K562 (cell line): ENCODE data around the gene SCFD1. TPM values are rescaled to one million over a fixed set of nuclear protein-coding genes. Genes with fewer than 3 reads are reported as not detected.

Source experiments
- ATAC-seq: fragments of 200-7000 bp; cut with Tn5 transposase; 3 replicates; pipeline ENCODE4 v1.9.1; 2020; ENCODE audit warnings: moderate library complexity
- BruUV-seq: library from RNA; stranded (reverse); fragments of 400-500 nt; replicated peaks from 2 replicates; lab custom pipeline; 2021; lab: Mats Ljungman, UMichigan
- CTCF ChIA-PET: fragments of 300-600 bp; formaldehyde crosslinking; extraction: SDS; loops from one replicate; lab custom pipeline; 2021; ENCODE audit warnings: low intra/inter-chr PET ratio; lab: Yijun Ruan, JAX
- POLR2A ChIA-PET: fragments of 300-600, 350-650 bp; sonication (Branson Sonifier 250); formaldehyde crosslinking; extraction: SDS; loops from one replicate; lab custom pipeline; 2021; ENCODE audit warnings: antibody characterized with exemption, inconsistent platforms; lab: Yijun Ruan, JAX
- DNase-seq, 4 experiments: peaks; one replicate each; pipeline versions ENCODE4 v3.0.0 to v3.0.0-alpha.2; 2011 to 2018; ENCODE audit warnings: low spot score in 3 of 4, mixed read lengths in 3 of 4; ENCODE audit errors: extremely low read depth in 1 of 4
- FAIRE-seq: peaks from 2 replicates; lab custom pipeline; 2011; peaks lifted over from hg19 to GRCh38; lab: Jason Lieb, UNC
- H2AFZ ChIP-seq: 2 replicates; pipeline ENCODE4 v1.6.0; 2011; ENCODE audit warnings: low read depth, low read length, control low read depth, inconsistent platforms
- H3K27ac ChIP-seq: fragments of 200-600 bp; 3 replicates; pipeline ENCODE4 v1.8.0; 2011; ENCODE audit warnings: low read depth, mild to moderate bottlenecking, control low read depth, inconsistent platforms, low read length, moderate library complexity, mixed read lengths; ENCODE audit errors: extremely low read depth
- H3K27me3 ChIP-seq, 2 experiments: fragments of 300-600 bp in 1 of 2; 2 replicates in 1 of 2; 3 replicates in 1 of 2; pipeline versions ENCODE4 v1.6.0 to v1.8.0; 2011; ENCODE audit warnings: inconsistent platforms in 2 of 2, low read length in 2 of 2, mild to moderate bottlenecking in 1 of 2, mixed read lengths in 1 of 2, moderate library complexity in 1 of 2; ENCODE audit not compliant: control insufficient read depth in 2 of 2, insufficient read depth in 2 of 2
- H3K36me3 ChIP-seq: fragments of 300-600 bp; 3 replicates; pipeline ENCODE4 v1.8.0; 2011; ENCODE audit warnings: mild to moderate bottlenecking, low read length, inconsistent platforms; ENCODE audit not compliant: control insufficient read depth, insufficient read depth
- H3K4me1 ChIP-seq, 2 experiments: fragments of 200-600 bp in 1 of 2; replicated peaks in 1 of 2; 2 replicates in 1 of 2; 3 replicates in 1 of 2; pipeline versions ENCODE4 v1.5.1 to v1.8.0; 2011; ENCODE audit warnings: inconsistent platforms in 2 of 2, low read length in 2 of 2, mild to moderate bottlenecking in 1 of 2, mixed read lengths in 1 of 2, moderate library complexity in 1 of 2; ENCODE audit not compliant: control insufficient read depth in 2 of 2, insufficient read depth in 2 of 2
- H3K4me2 ChIP-seq: 2 replicates; pipeline ENCODE4 v1.6.1; 2011; ENCODE audit warnings: low read length, control low read depth, inconsistent platforms, mixed read lengths; ENCODE audit not compliant: insufficient read depth
- H3K4me3 ChIP-seq: fragments of 200-600 bp; sonication (generic), shearing (Covaris generic); 2 replicates; pipeline ENCODE4 v1.5.1; 2016; ENCODE audit warnings: control low read depth, inconsistent platforms
- H3K79me2 ChIP-seq: fragments of 200-600 bp; 3 replicates; pipeline ENCODE4 v1.8.0; 2011; ENCODE audit warnings: low read length, inconsistent platforms; ENCODE audit not compliant: control insufficient read depth, insufficient read depth
- H3K9ac ChIP-seq, 2 experiments: 2 replicates each; pipeline versions ENCODE4 v1.6.0 to v1.6.1; 2011; ENCODE audit warnings: low read depth in 2 of 2, low read length in 2 of 2, control low read depth in 1 of 2, inconsistent platforms in 1 of 2, mild to moderate bottlenecking in 1 of 2, mixed read lengths in 1 of 2; ENCODE audit not compliant: insufficient read depth in 1 of 2
- H3K9me1 ChIP-seq: one replicate; pipeline ENCODE4 v1.6.0; 2011; ENCODE audit warnings: inconsistent platforms, mild to moderate bottlenecking, low read length, moderate library complexity; ENCODE audit not compliant: control insufficient read depth, insufficient read depth
- H3K9me3 ChIP-seq: replicated peaks from 2 replicates; pipeline ENCODE4 v1.5.1; 2011; ENCODE audit warnings: low read depth, low read length, inconsistent platforms; ENCODE audit not compliant: control insufficient read depth, insufficient read depth
- H4K20me1 ChIP-seq: replicated peaks from 2 replicates; pipeline ENCODE4 v1.6.1; 2011; ENCODE audit warnings: low read length, inconsistent platforms, mixed read lengths; ENCODE audit not compliant: control insufficient read depth, insufficient read depth
- BDP1 ChIP-seq: IDR thresholded peaks from 3 replicates; pipeline ENCODE4 v1.6.1; 2011; ENCODE audit not compliant: insufficient read length, insufficient read depth
- BRD9 ChIP-seq: fragments of 450-650 bp; IDR thresholded peaks from 2 replicates; pipeline ENCODE4 v1.6.1; 2018; ENCODE audit warnings: low read depth; ENCODE audit not compliant: partially characterized antibody
- CBFB ChIP-seq: sonication (generic); formaldehyde crosslinking; IDR thresholded peaks from 2 replicates; pipeline ENCODE4 v1.4.0; 2020; ENCODE audit warnings: mild to moderate bottlenecking, missing genetic modification reagents
- CC2D1A ChIP-seq: fragments of 450-650 bp; IDR thresholded peaks from 2 replicates; pipeline ENCODE4 v1.6.1; 2017; ENCODE audit warnings: mild to moderate bottlenecking
- CEBPB ChIP-seq: fragments of 450-650 bp; IDR thresholded peaks from 2 replicates; pipeline ENCODE4 v1.6.1; 2016; ENCODE audit warnings: missing genetic modification characterization, missing compliant biosample characterization
- CEBPG ChIP-seq, 3 experiments: fragments of 200-800 bp in 1 of 3; sonication (Bioruptor generic) in 1 of 3; sonication (generic) in 1 of 3; formaldehyde crosslinking in 1 of 3; IDR thresholded peaks in 2 of 3; conservative IDR thresholded peaks in 1 of 3; 2 replicates each; pipeline versions ENCODE4 v1.6.1 to v1.8.0; 2016 to 2022; ENCODE audit warnings: missing compliant biosample characterization in 2 of 3, missing genetic modification characterization in 2 of 3, mild to moderate bottlenecking in 1 of 3, missing genetic modification reagents in 1 of 3
- E2F3 ChIP-seq: fragments of 250-450 bp; sonication (Bioruptor Pico); IDR thresholded peaks from 2 replicates; pipeline ENCODE4 v1.4.0; 2020; ENCODE audit warnings: mild to moderate bottlenecking
- HDAC6 ChIP-seq: IDR thresholded peaks from 2 replicates; pipeline ENCODE4 v1.6.1; 2012; ENCODE audit warnings: low read depth, mild to moderate bottlenecking, control low read depth, inconsistent platforms, low read length, moderate library complexity
- HDGF ChIP-seq: fragments of 450-650 bp; IDR thresholded peaks from 2 replicates; pipeline ENCODE4 v1.6.1; 2016
- HMGN3 ChIP-seq: IDR thresholded peaks from 2 replicates; pipeline ENCODE4 v1.6.1; 2011; ENCODE audit warnings: borderline replicate concordance, low read depth, mild to moderate bottlenecking, mixed read lengths, low read length; ENCODE audit not compliant: insufficient read length; ENCODE audit errors: extremely low read depth
- RHOXF2B ChIP-seq: fragments of 250-450 bp; sonication (Bioruptor Pico); conservative IDR thresholded peaks from 2 replicates; pipeline ENCODE4 v1.5.1; 2021
- TSC22D4 ChIP-seq: fragments of 450-650 bp; IDR thresholded peaks from 2 replicates; pipeline ENCODE4 v1.6.1; 2016; ENCODE audit warnings: missing genetic modification characterization, missing biosample characterization, control low read depth
- ZNF124 ChIP-seq: sonication (generic); formaldehyde crosslinking; IDR thresholded peaks from 2 replicates; pipeline ENCODE4 v1.8.1; 2022; ENCODE audit warnings: missing genetic modification reagents
- ZNF23 ChIP-seq: fragments of 250-450 bp; sonication (Bioruptor Pico); IDR thresholded peaks from 2 replicates; pipeline ENCODE4 v1.4.0; 2020; ENCODE audit warnings: mild to moderate bottlenecking
- ZNF778 ChIP-seq: fragments of 450-650 bp; formaldehyde crosslinking; IDR thresholded peaks from 2 replicates; pipeline ENCODE4 v1.4.0; 2020; ENCODE audit warnings: mild to moderate bottlenecking, moderate library complexity
- ZSCAN29 ChIP-seq: fragments of 450-650 bp; IDR thresholded peaks from 2 replicates; pipeline ENCODE4 v1.6.1; 2017
- WGBS: fragments of 100-300 bp; shearing (Covaris generic); methylation state at CpG from one replicate; pipeline ENCODE4 v1.1.6; 2016; ENCODE audit warnings: low coverage, mixed read lengths; ENCODE audit not compliant: insufficient coverage; ENCODE audit errors: missing lambda C conversion rate; 5-methylcytosine and 5-hydroxymethylcytosine counted together
- in situ Hi-C: fragments of 300-500 bp; cut with MboI; formaldehyde crosslinking; loops from 4 replicates; pipeline ENCODE4 v1.15.0; 2018; ENCODE audit warnings: inconsistent platforms, mixed read lengths
- intact Hi-C: fragments of 100-400 bp; cut with micrococcal nuclease; formaldehyde crosslinking; loops from 2 replicates; pipeline ENCODE4 v1.14.2; 2022
- polyA plus RNA-seq, 8 experiments: library from polyadenylated mRNA; depleted of rRNA in 4 of 8; stranded (reverse) in 5 of 8; unstranded in 3 of 8; fragments of >200 nt; fragmentation: Nextera tagmentation in 2 of 8; fragmentation: Illumina TruSeq in 1 of 8; extraction: Ambion mirVana in 2 of 8; extraction: Trizol in 1 of 8; gene quantifications; 2 replicates each; pipeline versions ENCODE4 v1.2.1 to v1.2.3, GENCODE V29; 2011 to 2014; ENCODE audit warnings: inconsistent platforms in 1 of 8, missing spikeins in 1 of 8
- total RNA-seq, 7 experiments: library from RNA; depleted of rRNA in 6 of 7; stranded (reverse); fragments of >200 nt in 6 of 7; fragmentation: Illumina TruSeq in 2 of 7; extraction: Trizol in 2 of 7; gene quantifications; 2 replicates each; pipeline versions ENCODE4 v1.2.1 to v1.2.3, GENCODE V29; 2011 to 2021; ENCODE audit warnings: low replicate concordance in 1 of 7
- TF ChIP-seq, protein P1 (sequence below): fragments of 250-450 bp; sonication (Bioruptor Pico); IDR thresholded peaks from 2 replicates; pipeline ENCODE4 v1.5.0; 2021; ENCODE audit warnings: mild to moderate bottlenecking, borderline replicate concordance
- TF ChIP-seq, protein P2 (sequence below), 2 experiments: fragments of 200-800 bp in 1 of 2; sonication (Bioruptor generic) in 1 of 2; sonication (generic) in 1 of 2; formaldehyde crosslinking in 1 of 2; IDR thresholded peaks in 1 of 2; conservative IDR thresholded peaks in 1 of 2; 2 replicates each; pipeline versions ENCODE4 v1.5.0 to v1.6.1; 2016 to 2020; ENCODE audit warnings: missing compliant biosample characterization in 1 of 2, missing genetic modification characterization in 1 of 2, missing genetic modification reagents in 1 of 2
- TF ChIP-seq, protein P3 (sequence below): fragments of 250-450 bp; sonication (Bioruptor Pico); IDR thresholded peaks from 2 replicates; pipeline ENCODE4 v1.5.0; 2021

SCFD1 gene
- total and polyA plus RNA-seq, 9 of the 15 experiments (the other 6 are each of a cell fraction or from before 2014, with no cell fraction given): 48.9 to 112 (median 75.2) TPM

DNA sequence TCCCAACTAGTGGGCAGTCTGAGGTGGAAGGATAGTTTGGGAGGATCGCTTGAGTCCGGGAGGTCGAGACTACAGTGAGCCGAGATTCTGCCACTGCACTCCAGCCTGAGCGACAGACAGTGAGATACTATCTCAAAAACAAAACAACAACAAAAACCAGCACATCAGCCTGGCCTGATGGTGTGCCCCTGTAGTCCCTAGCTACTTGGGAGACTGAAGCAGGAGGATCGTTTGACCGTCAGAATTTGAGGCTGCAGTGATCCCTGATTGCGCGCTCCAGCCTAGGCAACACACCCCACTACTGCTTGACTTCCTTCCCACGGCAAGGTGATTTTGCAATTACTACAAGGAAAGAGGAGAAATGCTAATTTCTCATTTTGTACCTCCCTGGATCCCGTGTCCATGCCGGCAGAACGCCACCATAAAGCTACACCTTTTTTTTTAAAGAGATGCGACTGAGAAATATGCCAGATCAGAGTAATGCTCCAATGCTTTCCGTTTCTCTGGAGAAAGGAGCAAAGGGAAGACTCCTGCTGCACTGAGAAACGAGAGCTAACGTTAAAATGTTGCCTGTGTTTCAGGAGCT lies 672 bp upstream of the SCFD1 start:
- Histone ChIP-seq H2AFZ (peak overlapping the region; percentile 94), H3K4me2 (peak overlapping the region; percentile 96), H3K27ac (peak overlapping the region; percentile 98), H4K20me1 (no peaks in the 10 kb centered on the region; the same call in 1 of the 2 replicates), H3K36me3 (peaks cover 28% of the 10 kb centered on the region), H3K4me3 (peak overlapping the region; percentile 79), H3K9me1 (no peaks in the 10 kb centered on the region), H3K9ac (peak overlapping the region; percentile 87 to 95), H3K9me3 (no peaks in the 10 kb centered on the region; the same call in 1 of the 2 replicates), H3K79me2 (peaks cover 45% of the 10 kb centered on the region), H3K27me3 (no peaks in the 10 kb centered on the region), H3K4me1 (peaks cover 0 to 9% of the 10 kb centered on the region in 2 experiments; a peak in 4 of 5 replicates)
- 0% methylated on average over 12 of the region's 17 CpGs for WGBS
- ATAC-seq: peak; percentile 54
- DNase-seq: peak in 2 of 4 experiments; percentile 6 to 43
- CTCF ChIA-PET: no interaction called here
- intact Hi-C loops (no loop called here), in situ Hi-C loops (no loop called here)
- BruUV-seq: TSS peak; percentile 96
- POLR2A ChIA-PET: interaction anchor here (0.5 to 2.1 kb wide), 5 partner anchors 9 to 436 kb away, joined by 3 to 7 read pairs (median 3); no protein-coding TSS in a partner anchor
- FAIRE-seq: peak; percentile 85
- TF ChIP-seq CC2D1A (no peak), ZNF124 (no peak), BRD9 (no peak), CEBPB (peak; percentile 46), RHOXF2B (CRISPR knock-in tag) (no peak), BDP1 (no peak), ZNF778 (CRISPR knock-in tag) (no peak), ZSCAN29 (no peak), HMGN3 (no peak), TSC22D4 (tag) (no peak), HDGF (no peak), CEBPG (CRISPR knock-in tag; IDR thresholded peaks at IDR 0.05) (no peak), CEBPG (tag; conservative IDR thresholded peaks at IDR 0.05 in 1 of 2, IDR thresholded peaks at IDR 0.05 in 1 of 2) (0 out of 4 replicates have a peak, but pooled peaks of 1 of the 2 experiments have one; percentile 9), HDAC6 (no peak), ZNF23 (CRISPR knock-in tag) (no peak), E2F3 (no peak), CBFB (CRISPR knock-in tag) (no peak)
- TF ChIP-seq, protein P1, sequence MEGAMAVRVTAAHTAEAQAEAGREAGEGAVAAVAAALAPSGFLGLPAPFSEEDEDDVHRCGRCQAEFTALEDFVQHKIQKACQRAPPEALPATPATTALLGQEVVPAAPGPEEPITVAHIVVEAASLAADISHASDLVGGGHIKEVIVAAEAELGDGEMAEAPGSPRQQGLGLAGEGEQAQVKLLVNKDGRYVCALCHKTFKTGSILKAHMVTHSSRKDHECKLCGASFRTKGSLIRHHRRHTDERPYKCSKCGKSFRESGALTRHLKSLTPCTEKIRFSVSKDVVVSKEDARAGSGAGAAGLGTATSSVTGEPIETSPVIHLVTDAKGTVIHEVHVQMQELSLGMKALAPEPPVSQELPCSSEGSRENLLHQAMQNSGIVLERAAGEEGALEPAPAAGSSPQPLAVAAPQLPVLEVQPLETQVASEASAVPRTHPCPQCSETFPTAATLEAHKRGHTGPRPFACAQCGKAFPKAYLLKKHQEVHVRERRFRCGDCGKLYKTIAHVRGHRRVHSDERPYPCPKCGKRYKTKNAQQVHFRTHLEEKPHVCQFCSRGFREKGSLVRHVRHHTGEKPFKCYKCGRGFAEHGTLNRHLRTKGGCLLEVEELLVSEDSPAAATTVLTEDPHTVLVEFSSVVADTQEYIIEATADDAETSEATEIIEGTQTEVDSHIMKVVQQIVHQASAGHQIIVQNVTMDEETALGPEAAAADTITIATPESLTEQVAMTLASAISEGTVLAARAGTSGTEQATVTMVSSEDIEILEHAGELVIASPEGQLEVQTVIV (CRISPR knock-in tag): no peak
- TF ChIP-seq, protein P2, sequence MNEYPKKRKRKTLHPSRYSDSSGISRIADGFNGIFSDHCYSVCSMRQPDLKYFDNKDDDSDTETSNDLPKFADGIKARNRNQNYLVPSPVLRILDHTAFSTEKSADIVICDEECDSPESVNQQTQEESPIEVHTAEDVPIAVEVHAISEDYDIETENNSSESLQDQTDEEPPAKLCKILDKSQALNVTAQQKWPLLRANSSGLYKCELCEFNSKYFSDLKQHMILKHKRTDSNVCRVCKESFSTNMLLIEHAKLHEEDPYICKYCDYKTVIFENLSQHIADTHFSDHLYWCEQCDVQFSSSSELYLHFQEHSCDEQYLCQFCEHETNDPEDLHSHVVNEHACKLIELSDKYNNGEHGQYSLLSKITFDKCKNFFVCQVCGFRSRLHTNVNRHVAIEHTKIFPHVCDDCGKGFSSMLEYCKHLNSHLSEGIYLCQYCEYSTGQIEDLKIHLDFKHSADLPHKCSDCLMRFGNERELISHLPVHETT (CRISPR knock-in tag; conservative IDR thresholded peaks at IDR 0.05 in 1 of 2, IDR thresholded peaks at IDR 0.05 in 1 of 2): no peak
- TF ChIP-seq, protein P3, sequence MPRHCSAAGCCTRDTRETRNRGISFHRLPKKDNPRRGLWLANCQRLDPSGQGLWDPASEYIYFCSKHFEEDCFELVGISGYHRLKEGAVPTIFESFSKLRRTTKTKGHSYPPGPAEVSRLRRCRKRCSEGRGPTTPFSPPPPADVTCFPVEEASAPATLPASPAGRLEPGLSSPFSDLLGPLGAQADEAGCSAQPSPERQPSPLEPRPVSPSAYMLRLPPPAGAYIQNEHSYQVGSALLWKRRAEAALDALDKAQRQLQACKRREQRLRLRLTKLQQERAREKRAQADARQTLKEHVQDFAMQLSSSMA (CRISPR knock-in tag): no peak
